Gastroesophageal sphincter (tissue), 4 donors: ENCODE results near the gene LMO7. TPM values are rescaled to one million over a fixed set of nuclear protein-coding genes. Genes with fewer than 3 reads are reported as not detected.

Experiments used
- ATAC-seq: fragments of 150-250 bp; one replicate; pipeline ENCODE4 v1.9.1; 2016; ENCODE audit warnings: mild to moderate bottlenecking, moderate library complexity
- H3K27ac ChIP-seq, 4 donors: fragments of 200-600 bp; sonication (generic) in 3 of 4; 1 replicate in 3 of 4; 2 replicates in 1 of 4; pipeline ENCODE4 v1.5.1; 2016 to 2019
- H3K27me3 ChIP-seq: fragments of 200-600 bp; sonication (generic); one replicate; pipeline ENCODE4 v1.5.1; 2019
- H3K36me3 ChIP-seq, 2 donors: fragments of 200-600 bp; sonication (generic); one replicate each; pipeline ENCODE4 v1.5.1; 2019; ENCODE audit warnings: control low read depth in 1 of 2
- H3K4me1 ChIP-seq, 3 donors: fragments of 200-600 bp; sonication (generic); 1 replicate in 2 of 3; 2 replicates in 1 of 3; pipeline ENCODE4 v1.5.1; 2016 to 2019; ENCODE audit warnings: control low read depth in 2 of 3
- H3K4me3 ChIP-seq, 2 donors: fragments of 200-600 bp; sonication (generic); one replicate each; pipeline ENCODE4 v1.5.1; 2019; ENCODE audit warnings: mild to moderate bottlenecking in 1 of 2, moderate library complexity in 1 of 2
- H3K9me3 ChIP-seq, 3 donors: fragments of 200-600 bp; sonication (generic); one replicate each; pipeline ENCODE4 v1.5.1; 2017 to 2019; ENCODE audit warnings: control low read depth in 2 of 3
- EP300 ChIP-seq: sonication (generic); formaldehyde crosslinking; IDR thresholded peaks from one replicate; pipeline ENCODE4 v1.6.1; 2017; ENCODE audit warnings: antibody characterized with exemption, mild to moderate bottlenecking
- POLR2A ChIP-seq, 2 donors: fragments of 450-650 bp; IDR thresholded peaks; one replicate each; pipeline ENCODE4 v1.6.1; 2017; ENCODE audit warnings: antibody characterized with exemption in 2 of 2, mild to moderate bottlenecking in 2 of 2, moderate library complexity in 1 of 2
- POLR2AphosphoS5 ChIP-seq: sonication (generic); formaldehyde crosslinking; IDR thresholded peaks from one replicate; pipeline ENCODE4 v1.6.1; 2017; ENCODE audit warnings: antibody characterized with exemption
- WGBS, 2 donors: methylation state at CpG; one replicate each; pipeline ENCODE4 v1.1.5; 2018; ENCODE audit warnings: low coverage in 1 of 2; 5-methylcytosine and 5-hydroxymethylcytosine counted together
- total RNA-seq, 4 donors: library from RNA; depleted of rRNA; stranded (reverse); fragments of >200 nt; gene quantifications; one replicate each; pipeline ENCODE4 v1.1.0, GENCODE V29; 2016
- TF ChIP-seq, protein P1 (sequence below), 4 experiments: fragments of 200-600 bp in 2 of 4; fragments of 450-650 bp in 2 of 4; sonication (generic) in 1 of 4; IDR thresholded peaks; one replicate each; pipeline ENCODE4 v1.5.1; 2017 to 2019; ENCODE audit warnings: antibody characterized with exemption in 4 of 4, mild to moderate bottlenecking in 2 of 4, moderate library complexity in 2 of 4

LMO7 gene
- total RNA-seq, 4 donors from 2014 or later = 15.1 to 45.0 (median 26.8) TPM

DNA sequence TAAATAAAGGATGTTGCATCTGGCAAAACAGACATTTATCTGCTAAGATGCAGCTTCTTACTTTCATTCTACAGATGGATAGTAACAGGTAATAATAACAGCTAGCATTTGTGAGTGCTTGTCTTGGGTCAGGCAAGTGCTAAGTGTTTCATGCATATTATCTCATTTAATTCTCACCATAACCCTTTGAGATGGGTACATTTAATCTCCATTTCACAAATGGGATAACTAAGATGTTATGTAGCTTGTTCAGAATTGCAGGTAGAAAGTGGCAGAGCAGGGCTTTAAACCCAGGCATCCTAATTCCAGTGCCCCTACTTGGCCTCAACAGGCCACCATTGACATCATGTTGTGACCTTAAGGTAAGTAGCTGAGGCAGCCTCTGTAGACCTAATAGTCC lies 69.8 kb downstream of the LMO7 start:
- TF ChIP-seq, protein P1, sequence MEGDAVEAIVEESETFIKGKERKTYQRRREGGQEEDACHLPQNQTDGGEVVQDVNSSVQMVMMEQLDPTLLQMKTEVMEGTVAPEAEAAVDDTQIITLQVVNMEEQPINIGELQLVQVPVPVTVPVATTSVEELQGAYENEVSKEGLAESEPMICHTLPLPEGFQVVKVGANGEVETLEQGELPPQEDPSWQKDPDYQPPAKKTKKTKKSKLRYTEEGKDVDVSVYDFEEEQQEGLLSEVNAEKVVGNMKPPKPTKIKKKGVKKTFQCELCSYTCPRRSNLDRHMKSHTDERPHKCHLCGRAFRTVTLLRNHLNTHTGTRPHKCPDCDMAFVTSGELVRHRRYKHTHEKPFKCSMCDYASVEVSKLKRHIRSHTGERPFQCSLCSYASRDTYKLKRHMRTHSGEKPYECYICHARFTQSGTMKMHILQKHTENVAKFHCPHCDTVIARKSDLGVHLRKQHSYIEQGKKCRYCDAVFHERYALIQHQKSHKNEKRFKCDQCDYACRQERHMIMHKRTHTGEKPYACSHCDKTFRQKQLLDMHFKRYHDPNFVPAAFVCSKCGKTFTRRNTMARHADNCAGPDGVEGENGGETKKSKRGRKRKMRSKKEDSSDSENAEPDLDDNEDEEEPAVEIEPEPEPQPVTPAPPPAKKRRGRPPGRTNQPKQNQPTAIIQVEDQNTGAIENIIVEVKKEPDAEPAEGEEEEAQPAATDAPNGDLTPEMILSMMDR (IDR thresholded peaks at IDR 0.05) = no peak
- no peak for TF ChIP-seq POLR2AphosphoS5
- TF ChIP-seq POLR2A (IDR thresholded peaks at IDR 0.05) = no peak
- TF ChIP-seq EP300 = no peak
- H3K4me3 ChIP-seq = no peak overlapping the region
- no peaks in the 10 kb centered on the region for H3K36me3 ChIP-seq
- peaks cover 0 to 9% (median 0%) of the 10 kb centered on the region in 3 donors for H3K4me1 ChIP-seq
- ATAC-seq = no peak
- no peaks in the 10 kb centered on the region for H3K27me3 ChIP-seq
- no peak overlapping the region for H3K27ac ChIP-seq
- H3K9me3 ChIP-seq = no peaks in the 10 kb centered on the region

DNA sequence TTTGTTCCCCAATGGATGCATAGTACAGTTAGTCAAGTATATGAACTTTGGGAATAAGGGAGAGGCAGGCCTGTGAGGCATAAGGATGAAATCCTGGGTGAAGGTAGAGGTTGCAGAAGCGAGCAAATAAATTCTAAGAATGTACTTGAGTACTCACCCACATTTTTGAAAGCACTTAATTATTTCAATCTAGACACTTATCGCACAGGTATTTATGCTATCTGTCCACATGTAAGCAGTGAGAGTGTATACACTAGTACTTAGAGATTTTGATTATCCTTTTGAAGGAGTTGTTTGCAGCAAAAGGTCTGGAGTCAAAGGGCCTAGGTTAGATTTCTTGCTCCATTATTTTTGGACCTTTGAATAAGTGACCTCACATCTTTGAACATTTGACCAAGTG lies 77.7 kb downstream of the LMO7 start:
- no peak overlapping the region for H3K27ac ChIP-seq
- ATAC-seq = no peak
- no peaks in the 10 kb centered on the region for H3K9me3 ChIP-seq

DNA sequence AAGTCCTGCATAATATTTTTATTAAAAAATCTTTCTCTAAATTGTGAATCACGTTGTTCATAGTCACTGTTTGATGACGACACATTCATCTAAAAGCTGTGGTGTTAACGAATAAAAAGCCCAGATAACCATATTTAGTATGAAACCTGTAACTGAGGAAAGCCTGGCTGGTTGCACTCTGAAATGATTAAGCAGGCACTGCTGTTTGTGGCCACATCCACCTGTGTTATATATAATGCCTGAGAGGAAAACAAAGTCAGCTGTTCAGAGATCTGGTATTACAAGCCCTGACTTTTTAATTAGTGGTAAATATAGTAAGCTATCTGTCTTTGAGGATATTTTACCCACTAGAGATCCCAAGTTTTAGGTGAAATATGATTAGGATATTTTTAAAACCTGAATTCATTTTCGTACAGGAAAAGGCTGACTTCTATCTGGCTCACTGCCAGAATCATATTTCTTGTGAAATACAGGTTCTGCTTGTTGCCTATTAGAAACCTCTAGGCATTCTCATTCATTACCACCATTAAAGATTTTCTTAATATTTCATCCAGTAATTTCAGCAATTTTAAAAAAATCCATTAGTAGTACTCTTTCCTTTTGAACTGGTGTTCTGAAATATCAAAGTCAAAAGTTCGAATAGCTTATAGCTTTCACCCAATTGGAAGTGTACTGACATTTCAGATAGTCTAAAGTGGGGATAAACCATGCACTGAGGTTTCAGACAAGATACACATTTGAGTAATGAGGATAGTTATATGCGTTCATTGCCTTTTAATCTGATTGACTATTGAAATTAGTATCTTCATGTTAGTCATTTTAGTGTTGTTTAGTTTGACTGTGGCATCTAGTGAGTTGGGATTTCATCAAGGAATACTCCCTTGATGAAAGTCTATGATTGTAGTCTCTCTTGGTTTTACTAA lies 79.7 kb downstream of the LMO7 start:
- H3K4me3 ChIP-seq = no peak overlapping the region
- ATAC-seq = no peak
- H3K4me1 ChIP-seq = no peaks in the 10 kb centered on the region
- WGBS, 2 donors = 41 to 76% methylated on average over 5 of the region's 6 CpGs
- TF ChIP-seq POLR2A (IDR thresholded peaks at IDR 0.05) (no peak), EP300 (no peak), POLR2AphosphoS5 (no peak)
- TF ChIP-seq, protein P1 (IDR thresholded peaks at IDR 0.05) = no peak
- H3K27ac ChIP-seq = no peak overlapping the region
- H3K9me3 ChIP-seq = no peaks in the 10 kb centered on the region
- no peaks in the 10 kb centered on the region for H3K36me3 ChIP-seq
- no peaks in the 10 kb centered on the region for H3K27me3 ChIP-seq

More for the DNA sequence above, 77.7 kb downstream of the LMO7 start:
- Histone ChIP-seq H3K27me3 (no peaks in the 10 kb centered on the region), H3K4me1 (no peaks in the 10 kb centered on the region), H3K36me3 (no peaks in the 10 kb centered on the region), H3K4me3 (no peak overlapping the region)
- 68 to 84% methylated on average over 2 of the region's 2 CpGs for WGBS, 2 donors
- TF ChIP-seq POLR2A (IDR thresholded peaks at IDR 0.05) = no peak
- TF ChIP-seq, protein P1 (IDR thresholded peaks at IDR 0.05) = no peak
- no peak for TF ChIP-seq EP300
- no peak for TF ChIP-seq POLR2AphosphoS5

DNA sequence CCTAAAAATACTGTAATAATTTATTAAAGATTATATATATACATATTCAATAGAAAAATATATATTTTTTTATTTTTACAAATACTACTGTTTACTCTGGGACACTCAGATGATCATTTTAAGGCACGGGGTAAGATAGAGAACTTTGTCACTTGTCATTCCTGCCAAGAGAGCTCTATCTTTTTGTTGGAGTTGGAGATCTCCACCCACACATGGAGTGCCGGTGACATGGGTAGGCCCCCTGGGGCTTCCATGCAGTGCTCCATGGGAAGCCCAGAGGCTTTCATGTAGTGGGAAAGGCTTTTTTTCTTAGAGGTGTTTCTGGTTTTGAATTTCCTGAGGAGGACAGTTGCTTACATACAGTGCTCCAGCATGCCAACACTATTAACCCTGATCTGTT lies 81.4 kb downstream of the LMO7 start:
- H3K4me1 ChIP-seq = no peaks in the 10 kb centered on the region
- no peaks in the 10 kb centered on the region for H3K36me3 ChIP-seq
- no peaks in the 10 kb centered on the region for H3K27me3 ChIP-seq
- H3K4me3 ChIP-seq = no peak overlapping the region
- no peak overlapping the region for H3K27ac ChIP-seq
- 81 to 93% methylated on average over 2 of the region's 2 CpGs for WGBS, 2 donors
- TF ChIP-seq, protein P1 (IDR thresholded peaks at IDR 0.05) = no peak
- no peak for TF ChIP-seq POLR2AphosphoS5
- TF ChIP-seq EP300 = no peak
- no peak for TF ChIP-seq POLR2A (IDR thresholded peaks at IDR 0.05)
- no peak for ATAC-seq
- no peaks in the 10 kb centered on the region for H3K9me3 ChIP-seq

DNA sequence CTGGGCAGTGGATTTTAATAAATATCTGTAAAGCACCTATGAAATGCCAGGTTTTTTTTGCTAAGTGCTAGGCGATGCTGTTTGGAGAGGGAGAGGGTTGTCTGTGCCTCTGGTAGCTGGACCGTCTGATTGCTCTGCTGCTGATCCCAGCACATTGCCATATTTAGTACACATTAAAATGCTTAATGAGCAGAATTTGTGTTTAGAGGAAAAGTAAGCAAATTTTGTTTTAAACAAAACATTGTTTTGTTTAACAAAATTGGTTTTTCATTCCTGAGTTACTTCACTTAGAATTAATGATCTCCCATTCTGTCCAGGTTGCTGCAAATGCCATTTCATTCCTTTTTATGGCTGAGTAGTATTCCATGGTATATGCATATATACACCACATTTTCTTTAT lies 85.2 kb downstream of the LMO7 start:
- no peaks in the 10 kb centered on the region for H3K9me3 ChIP-seq
- ATAC-seq = no peak
- no peak overlapping the region for H3K4me3 ChIP-seq

More for the DNA sequence above, 85.2 kb downstream of the LMO7 start:
- peaks cover 0 to 9% (median 0%) of the 10 kb centered on the region in 3 donors for H3K4me1 ChIP-seq
- H3K27ac ChIP-seq = no peak overlapping the region
- TF ChIP-seq EP300 = no peak
- no peak for TF ChIP-seq POLR2AphosphoS5
- TF ChIP-seq, protein P1 (IDR thresholded peaks at IDR 0.05) = no peak
- no peak for TF ChIP-seq POLR2A (IDR thresholded peaks at IDR 0.05)
- H3K27me3 ChIP-seq = no peaks in the 10 kb centered on the region
- H3K36me3 ChIP-seq = no peaks in the 10 kb centered on the region
- 93 to 100% methylated on average over 2 of the region's 2 CpGs for WGBS, 2 donors
